ENCODE measurements around the gene CARS2.
"Not testable (repeated sequence)": the region's sequence is repeated elsewhere in the genome, so short reads cannot be mapped to it uniquely, and the experiment has no call there.

Gene CARS2

GRCh38 chr13:110702591-110703526, 3.1 kb downstream of the CARS2 start:
- Mint-ChIP-seq H3K4me3 (peak overlapping the region; percentile 49 to 62 (median 52)), H3K27me3 (ENCODE audit: low read depth) (no peaks in the 10 kb centered on the region), H3K36me3 (ENCODE audit: low read depth) (peaks cover 44% of the 10 kb centered on the region), H3K27ac (peak overlapping the region; percentile 13 to 73 (median 25)), H3K9me3 (no peaks in the 10 kb centered on the region), H3K4me1 (peaks cover 37% of the 10 kb centered on the region)
- TF ChIP-seq CTCF (IDR thresholded peaks at IDR 0.05; ENCODE audit: unreplicated experiment in 3 of 3), result no peak

GRCh38 chr13:110702089-110702488, 3.8 kb downstream of the CARS2 start:
- H3K36me3 Mint-ChIP-seq (ENCODE audit: low read depth), result peaks cover 51% of the 10 kb centered on the region
- H3K4me1 Mint-ChIP-seq, result peaks cover 37% of the 10 kb centered on the region
- H3K9me3 Mint-ChIP-seq, result no peaks in the 10 kb centered on the region
- H3K27ac Mint-ChIP-seq, result peak overlapping the region; percentile 3 to 73 (median 25)
- H3K4me3 Mint-ChIP-seq, result peak overlapping the region in 2 of 3 experiments; percentile 38 to 52
- H3K27me3 Mint-ChIP-seq (ENCODE audit: low read depth), result no peaks in the 10 kb centered on the region
- TF ChIP-seq CTCF (IDR thresholded peaks at IDR 0.05; ENCODE audit: unreplicated experiment in 3 of 3), result no peak

GRCh38 chr13:110701061-110701460, 4.9 kb downstream of the CARS2 start:
- not testable (repeated sequence) for H3K27ac Mint-ChIP-seq; H3K4me3 Mint-ChIP-seq; H3K27me3 Mint-ChIP-seq (ENCODE audit: low read depth); H3K9me3 Mint-ChIP-seq
- peaks cover 60% of the 10 kb centered on the region for H3K36me3 Mint-ChIP-seq (ENCODE audit: low read depth)
- peaks cover 37% of the 10 kb centered on the region for H3K4me1 Mint-ChIP-seq

- peaks cover 37% of the 10 kb centered on the region for H3K4me1 Mint-ChIP-seq
- H3K36me3 Mint-ChIP-seq (ENCODE audit: low read depth), result peaks cover 60% of the 10 kb centered on the region
- H3K27ac Mint-ChIP-seq, result no peak overlapping the region
- H3K4me3 Mint-ChIP-seq, result no peak overlapping the region
- TF ChIP-seq CTCF (IDR thresholded peaks at IDR 0.05; ENCODE audit: unreplicated experiment in 3 of 3), result no peak
- H3K27me3 Mint-ChIP-seq (ENCODE audit: low read depth), result no peaks in the 10 kb centered on the region
- H3K9me3 Mint-ChIP-seq, result no peaks in the 10 kb centered on the region
Observed at GRCh38 chr13:110700641-110701040, 5.3 kb downstream of the CARS2 start.

- H3K27ac Mint-ChIP-seq, result no peak overlapping the region
- H3K4me3 Mint-ChIP-seq, result no peak overlapping the region
- H3K9me3 Mint-ChIP-seq, result no peaks in the 10 kb centered on the region
- peaks cover 35% of the 10 kb centered on the region for H3K4me1 Mint-ChIP-seq
- no peak for TF ChIP-seq CTCF (IDR thresholded peaks at IDR 0.05; ENCODE audit: unreplicated experiment in 3 of 3)
- no peaks in the 10 kb centered on the region for H3K27me3 Mint-ChIP-seq (ENCODE audit: low read depth)
- peaks cover 63% of the 10 kb centered on the region for H3K36me3 Mint-ChIP-seq (ENCODE audit: low read depth)
Observed at GRCh38 chr13:110700186-110700585, 5.7 kb downstream of the CARS2 start.

- TF ChIP-seq CTCF (IDR thresholded peaks at IDR 0.05; ENCODE audit: unreplicated experiment in 3 of 3), result no peak
- H3K36me3 Mint-ChIP-seq (ENCODE audit: low read depth), result peaks cover 67% of the 10 kb centered on the region
- H3K4me1 Mint-ChIP-seq, result peaks cover 31% of the 10 kb centered on the region
- H3K27ac Mint-ChIP-seq, result no peak overlapping the region
- H3K9me3 Mint-ChIP-seq, result no peaks in the 10 kb centered on the region
- H3K4me3 Mint-ChIP-seq, result no peak overlapping the region
- H3K27me3 Mint-ChIP-seq (ENCODE audit: low read depth), result no peaks in the 10 kb centered on the region
Observed at GRCh38 chr13:110699148-110700145, 6.5 kb downstream of the CARS2 start.

Data from nephron (organoid).